Epithelial cell of proximal tubule (primary cell): Measurements from ENCODE around the gene GLIS2. TPM values are rescaled to one million over a fixed set of nuclear protein-coding genes. Genes with fewer than 3 reads are reported as not detected.
A peak's percentile ranks its signal among the peaks of the same experiment; 100 is the strongest.

Source experiments
- DNase-seq: peaks from one replicate; pipeline ENCODE4 v3.0.0-alpha.2; 2011; ENCODE audit warnings: low read depth
- H3K4me3 ChIP-seq: 2 replicates; pipeline ENCODE4 v1.5.1; 2011; ENCODE audit warnings: low read depth, mild to moderate bottlenecking, low read length
- CTCF ChIP-seq: conservative IDR thresholded peaks from 2 replicates; pipeline ENCODE4 v1.5.1; 2012; ENCODE audit warnings: low read depth, mild to moderate bottlenecking, low read length
- total RNA-seq: library from RNA; depleted of rRNA; stranded (reverse); fragments of >200 nt; gene quantifications from 2 replicates; pipeline ENCODE4 v1.2.3, GENCODE V29; 2015

GLIS2 gene
- total RNA-seq, 1 donor from 2014 or later, result 4.6 TPM

GRCh38 chr16:4273858-4274311, 42.0 kb upstream of the GLIS2 start:
- peak; percentile 56 for TF ChIP-seq CTCF
- H3K4me3 ChIP-seq, result peak overlapping the region; percentile 90
- DNase-seq, result no peak

- no peak overlapping the region for H3K4me3 ChIP-seq
- TF ChIP-seq CTCF, result no peak
- no peak for DNase-seq
These were observed 40.0 kb upstream of the GLIS2 start for GRCh38 chr16:4275861-4276260.

GRCh38 chr16:4277987-4278513, 37.8 kb upstream of the GLIS2 start:
- no peak for TF ChIP-seq CTCF
- no peak overlapping the region for H3K4me3 ChIP-seq
- DNase-seq, result no peak

DNA sequence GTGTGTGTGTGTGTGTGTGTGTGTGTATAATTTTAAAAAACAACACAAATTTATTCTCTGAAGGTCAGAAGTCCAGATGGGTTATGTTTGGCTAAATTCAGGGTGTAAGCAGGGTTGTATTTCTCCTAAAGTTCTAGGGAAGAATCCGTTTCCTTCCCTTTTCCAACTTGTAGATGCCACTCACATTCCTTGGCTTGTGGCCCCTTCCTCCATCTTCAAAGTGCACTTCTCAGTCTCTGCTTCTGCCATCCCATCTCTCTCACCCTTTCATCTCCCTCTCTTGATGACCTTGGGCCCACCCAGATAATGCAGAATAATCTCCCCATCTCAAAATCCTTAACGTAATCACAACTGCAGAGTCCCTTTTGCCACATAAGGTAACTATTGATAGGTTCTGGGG, 35.2 kb upstream of the GLIS2 start:
- no peak overlapping the region for H3K4me3 ChIP-seq
- DNase-seq, result no peak
- TF ChIP-seq CTCF, result no peak

GRCh38 chr16:4283441-4283840, 32.4 kb upstream of the GLIS2 start:
- DNase-seq, result no peak
- no peak for TF ChIP-seq CTCF
- no peak overlapping the region for H3K4me3 ChIP-seq

DNA sequence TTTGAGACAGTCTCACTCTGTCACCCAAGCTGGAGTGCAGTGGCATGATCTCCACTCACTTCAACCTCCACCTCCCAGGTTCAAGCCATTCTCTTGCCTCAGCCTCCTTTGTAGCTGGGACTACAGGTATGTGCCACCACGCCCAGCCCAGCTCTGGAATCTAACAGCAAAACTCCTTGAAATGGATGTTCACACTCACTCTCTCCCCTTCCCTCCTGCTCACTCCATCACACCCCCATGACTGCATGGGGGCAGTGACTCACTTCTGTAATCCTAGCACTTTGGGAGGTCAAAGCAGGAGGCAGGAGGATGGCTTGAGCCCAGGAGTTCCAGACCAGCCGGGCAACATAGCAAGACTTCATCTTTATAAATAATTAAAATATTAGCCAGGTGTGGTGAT, 31.9 kb upstream of the GLIS2 start:
- TF ChIP-seq CTCF, result no peak
- no peak overlapping the region for H3K4me3 ChIP-seq
- no peak for DNase-seq

DNA sequence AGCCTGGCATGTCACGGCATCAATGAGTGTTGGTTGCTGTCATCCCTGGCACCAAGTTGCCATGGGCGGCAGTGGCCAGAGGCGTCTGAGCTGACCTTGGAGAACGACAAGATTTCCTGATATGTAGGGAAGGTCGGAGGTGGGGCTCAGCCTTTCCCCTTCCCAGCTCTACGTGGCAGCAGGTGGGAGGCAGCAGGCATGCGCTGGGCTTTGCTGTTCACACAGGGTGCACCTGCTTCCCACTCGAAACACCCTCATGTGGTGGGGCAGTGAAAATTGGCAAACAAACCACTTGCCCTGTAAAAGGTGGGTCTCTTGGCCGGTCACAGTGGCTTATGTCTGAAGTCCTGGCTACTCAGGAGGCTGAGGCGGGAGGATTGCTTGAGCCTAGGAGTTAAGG, 30.7 kb upstream of the GLIS2 start:
- no peak for TF ChIP-seq CTCF
- no peak overlapping the region for H3K4me3 ChIP-seq
- DNase-seq, result no peak
